Smooth muscle cell of bladder (primary cell): ENCODE measurements around the gene TIMM17B. TPM values are rescaled to one million over a fixed set of nuclear protein-coding genes. Genes with fewer than 3 reads are reported as not detected.

Source experiments
- total RNA-seq: library from RNA; depleted of rRNA; stranded (reverse); fragments of >200 nt; gene quantifications from 2 replicates; pipeline ENCODE4 v1.2.3, GENCODE V29; 2014

TIMM17B gene
- total RNA-seq, result 23.1 and 28.7 TPM in 2 replicates

DNA sequence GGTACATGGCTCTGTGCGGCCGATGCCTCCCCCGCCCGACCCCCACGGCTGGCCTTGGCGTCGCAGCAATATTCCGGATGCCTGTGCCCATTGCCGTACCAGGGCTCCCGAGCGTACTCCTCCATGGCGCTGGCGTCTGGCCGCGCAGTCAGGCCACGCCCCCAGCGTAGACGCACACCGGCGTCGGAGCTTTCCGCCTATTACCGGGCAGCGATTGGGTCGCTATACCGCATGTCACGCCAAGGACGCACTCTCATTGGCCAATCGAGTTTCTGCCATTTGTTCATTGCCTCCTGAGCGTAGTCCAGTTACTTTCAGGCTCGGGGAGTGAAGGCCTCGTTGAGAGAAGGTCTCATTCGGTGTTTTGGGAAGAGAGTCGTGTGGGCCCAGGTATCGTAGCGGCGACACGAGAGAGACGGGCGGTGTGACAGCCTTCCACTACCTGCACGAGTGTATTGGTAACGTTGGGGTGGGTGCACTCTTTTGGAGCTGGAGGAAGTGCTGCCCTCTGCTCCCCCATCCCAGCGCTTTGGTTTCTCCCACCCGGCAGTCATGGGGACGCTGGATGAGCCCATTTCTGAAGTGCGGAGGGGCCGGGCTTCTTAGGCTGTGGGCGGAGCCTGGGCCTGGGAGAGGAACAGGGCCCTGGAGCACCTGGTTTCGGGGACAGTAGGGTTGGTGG, at the start of gene TIMM17B, which contains the start of gene PQBP1:
Gene TIMM17B, minus strand, starts transcription at position 144 of the 682 bp plus-strand sequence. Its CDS starts 19 bp downstream, at position 125.
Gene PQBP1, plus strand, starts transcription at position 306 of the 682 bp plus-strand sequence. CDS start 580 bp downstream, outside the sequence.

GRCh38 chrX:48918643-48919340, 21.2 kb upstream of the TIMM17B start, which contains the start of gene PIM2:
Gene PIM2 (minus strand): TSS chrX:48919024. CDS start chrX:48918834, 190 bp downstream.

DNA sequence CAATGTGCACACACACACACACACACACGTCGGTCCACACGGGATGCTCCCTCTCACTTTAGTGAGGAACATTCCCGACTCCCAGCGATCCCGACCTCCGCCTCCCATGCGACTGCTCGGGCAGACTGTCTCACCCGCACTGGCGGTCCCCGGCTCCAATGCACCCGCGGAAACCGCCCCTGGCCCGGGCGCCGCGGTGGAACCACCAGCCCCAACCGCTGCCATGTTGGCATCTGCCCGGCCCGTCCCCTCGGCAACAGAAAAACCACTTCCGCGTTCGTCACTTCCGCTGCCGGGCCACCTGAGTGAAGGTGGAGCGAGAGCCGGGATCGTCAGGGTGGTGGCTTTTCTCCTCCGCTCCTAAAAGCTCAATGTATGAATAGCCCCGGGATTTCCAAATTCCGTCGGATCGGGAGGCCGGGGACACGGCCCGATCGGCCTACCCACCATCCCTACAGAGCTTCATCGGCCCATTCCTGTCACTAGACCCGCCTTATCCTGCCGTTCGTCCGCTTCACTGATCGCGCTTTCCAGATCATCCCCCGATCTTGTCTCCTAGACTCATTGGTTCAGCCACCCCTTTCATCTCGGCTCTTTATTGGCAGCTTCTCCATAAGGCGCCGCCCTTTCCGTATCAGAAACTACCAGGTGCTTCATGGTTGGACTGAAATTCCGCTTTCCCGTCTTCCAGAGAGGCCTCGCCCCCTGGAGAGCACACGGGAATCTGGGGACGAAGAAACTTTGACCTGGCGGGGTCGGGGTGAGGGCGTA, 14.0 kb upstream of the TIMM17B start, which contains the start of gene SLC35A2:
Gene SLC35A2, minus strand, starts transcription at position 235 of the 771 bp plus-strand sequence. Its CDS starts 10 bp downstream, at position 225.

Other genes with a start within 250 kb of the TIMM17B start
- 0.09 TPM in 1 of 2 replicates, not detected in the other for gene WAS, start 214.0 kb downstream of the TIMM17B start, total RNA-seq
- 0.85 and 1.3 TPM in 2 replicates for gene SUV39H1, start 201.0 kb downstream of the TIMM17B start, total RNA-seq
- gene GLOD5, start 136.0 kb downstream of the TIMM17B start, total RNA-seq, result not detected in 2 replicates
- not detected in 2 replicates for gene GATA1, start 111.2 kb downstream of the TIMM17B start, total RNA-seq
- 16.8 and 25.5 TPM in 2 replicates for gene HDAC6, start 95.7 kb downstream of the TIMM17B start, total RNA-seq
- not detected in 2 replicates for gene ERAS, start 71.3 kb downstream of the TIMM17B start, total RNA-seq
- 0.09 TPM in 1 of 2 replicates, not detected in the other for gene PCSK1N, start 62.2 kb downstream of the TIMM17B start, total RNA-seq
- 70.8 and 73.0 TPM in 2 replicates for gene PQBP1, start 162 bp upstream of the TIMM17B start, total RNA-seq
- gene SLC35A2, start 13.9 kb upstream of the TIMM17B start, total RNA-seq, result 10.5 and 12.1 TPM in 2 replicates
- 1.3 and 2.7 TPM in 2 replicates for gene PIM2, start 21.3 kb upstream of the TIMM17B start, total RNA-seq
- gene OTUD5, start 59.8 kb upstream of the TIMM17B start, total RNA-seq, result 28.0 and 28.6 TPM in 2 replicates
- gene KCND1, start 74.1 kb upstream of the TIMM17B start, total RNA-seq, result 0.28 and 1.0 TPM in 2 replicates
- gene GRIPAP1, start 104.5 kb upstream of the TIMM17B start, total RNA-seq, result 22.6 and 22.8 TPM in 2 replicates
- 23.3 and 24.2 TPM in 2 replicates for gene TFE3, start 145.6 kb upstream of the TIMM17B start, total RNA-seq
- 0.09 and 0.28 TPM in 2 replicates for gene CCDC120, start 161.2 kb upstream of the TIMM17B start, total RNA-seq
- 4.4 and 6.4 TPM in 2 replicates for gene PRAF2, start 176.2 kb upstream of the TIMM17B start, total RNA-seq
- gene WDR45, start 182.1 kb upstream of the TIMM17B start, total RNA-seq, result 36.3 and 43.1 TPM in 2 replicates
- 17.8 and 20.6 TPM in 2 replicates for gene GPKOW, start 226.0 kb upstream of the TIMM17B start, total RNA-seq